DND-41 (cell line): ENCODE data around the gene SHC4.

Experiments
- CTCF ChIP-seq: IDR thresholded peaks from 2 replicates; pipeline ENCODE4 v1.5.1; 2012; ENCODE audit warnings: borderline replicate concordance, low read length, moderate library complexity, mild to moderate bottlenecking; ENCODE audit not compliant: poor library complexity, severe bottlenecking; ENCODE audit errors: extremely low read depth
- EZH2 ChIP-seq: IDR thresholded peaks from 3 replicates; pipeline ENCODE4 v1.6.1; 2012; ENCODE audit warnings: borderline replicate concordance, low read depth, mild to moderate bottlenecking, moderate library complexity, low read length, inconsistent platforms; ENCODE audit not compliant: severe bottlenecking

GRCh38 chr15:48924528-48925393 lies 39.0 kb downstream of the SHC4 start:
- no peak for TF ChIP-seq CTCF
- TF ChIP-seq EZH2 = no peak
